ENCODE results near the gene SAFB2. TPM values are rescaled to one million over a fixed set of nuclear protein-coding genes. Genes with fewer than 3 reads are reported as not detected.

The SAFB2 gene
- total RNA-seq, 1 donor = 38.0 TPM

- H3K79me2 ChIP-seq (ENCODE audit: insufficient read depth, low read length) = no peaks in the 10 kb centered on the region
- peaks cover 2% of the 10 kb centered on the region for H3K9me3 ChIP-seq (ENCODE audit: low read depth, low read length)
- H3K4me2 ChIP-seq (ENCODE audit: insufficient read depth, low read length) = no peak overlapping the region
- no peaks in the 10 kb centered on the region for H3K4me1 ChIP-seq (ENCODE audit: insufficient read depth, low read length)
- no peak for DNase-seq (ENCODE audit: insufficient read length, low spot score, missing footprints)
- peaks cover 5% of the 10 kb centered on the region for H3K27me3 ChIP-seq (ENCODE audit: insufficient read depth, low read length)
- H2AFZ ChIP-seq (ENCODE audit: low read length) = no peak overlapping the region
- H4K20me1 ChIP-seq (ENCODE audit: insufficient read depth, low read length) = no peaks in the 10 kb centered on the region
- H3K4me3 ChIP-seq (ENCODE audit: insufficient read depth, low read length) = no peak overlapping the region
- no peak overlapping the region for H3K27ac ChIP-seq (ENCODE audit: low read depth, low read length)
- H3K36me3 ChIP-seq (ENCODE audit: insufficient read depth, low read length) = no peaks in the 10 kb centered on the region
- no peak for TF ChIP-seq CTCF (IDR thresholded peaks at IDR 0.05; ENCODE audit: extremely low read depth, low read depth, low read length)
These were observed 82.4 kb downstream of the SAFB2 start for GRCh38 chr19:5540208-5540607.

DNA sequence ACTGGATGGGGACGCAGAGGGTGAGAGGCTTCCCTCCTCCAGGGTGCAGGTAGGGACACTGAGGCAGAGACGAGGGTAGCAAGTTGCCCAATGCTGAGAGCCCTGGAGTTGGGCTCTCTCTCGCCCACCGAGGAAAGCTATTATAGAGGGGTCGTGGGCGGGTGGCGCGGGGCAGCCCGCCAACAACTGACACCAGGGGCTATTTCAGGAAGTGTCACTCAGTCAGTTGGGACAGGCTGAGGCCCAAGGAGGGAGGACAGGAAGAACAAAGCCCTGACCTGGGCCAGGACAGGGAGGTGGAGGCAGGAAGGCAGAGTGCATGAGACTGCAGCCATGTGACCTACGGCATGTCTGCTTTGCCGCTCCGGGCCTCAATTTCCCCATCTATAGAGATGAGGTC is 84.7 kb downstream of the SAFB2 start:
- Histone ChIP-seq H3K27me3 (ENCODE audit: insufficient read depth, low read length) (peaks cover 4% of the 10 kb centered on the region), H3K9me3 (ENCODE audit: low read depth, low read length) (peaks cover 7% of the 10 kb centered on the region), H3K79me2 (ENCODE audit: insufficient read depth, low read length) (no peaks in the 10 kb centered on the region), H3K36me3 (ENCODE audit: insufficient read depth, low read length) (no peaks in the 10 kb centered on the region), H3K4me2 (ENCODE audit: insufficient read depth, low read length) (no peak overlapping the region), H3K27ac (ENCODE audit: low read depth, low read length) (no peak overlapping the region), H3K4me1 (ENCODE audit: insufficient read depth, low read length) (no peaks in the 10 kb centered on the region), H2AFZ (ENCODE audit: low read length) (no peak overlapping the region), H4K20me1 (ENCODE audit: insufficient read depth, low read length) (no peaks in the 10 kb centered on the region), H3K4me3 (ENCODE audit: insufficient read depth, low read length) (no peak overlapping the region)
- no peak for TF ChIP-seq CTCF (IDR thresholded peaks at IDR 0.05; ENCODE audit: extremely low read depth, low read depth, low read length)
- DNase-seq (ENCODE audit: insufficient read length, low spot score, missing footprints) = peak; percentile 45

Small RNA genes within 50 kb of the gene (small RNA-seq; reads per million reads assigned to genes)
- not detected for gene SNRPEP4

Other genes starting within 250 kb of the SAFB2 start
- not detected in 2 replicates for gene ZNRF4, start 167.4 kb downstream of the SAFB2 start, total RNA-seq
- gene TINCR, start 54.8 kb downstream of the SAFB2 start, total RNA-seq = under 0.01 and 0.36 TPM in 2 replicates
- 33.7 and 42.4 TPM in 2 replicates for gene SAFB, start 307 bp upstream of the SAFB2 start, total RNA-seq
- 21.0 and 25.9 TPM in 2 replicates for gene MICOS13, start 57.7 kb upstream of the SAFB2 start, total RNA-seq
- gene HSD11B1L, start 58.3 kb upstream of the SAFB2 start, total RNA-seq = 12.1 and 14.8 TPM in 2 replicates
- 228 and 257 TPM in 2 replicates for gene RPL36, start 67.5 kb upstream of the SAFB2 start, total RNA-seq
- gene LONP1, start 97.4 kb upstream of the SAFB2 start, total RNA-seq = 130 and 163 TPM in 2 replicates
- gene CATSPERD, start 97.9 kb upstream of the SAFB2 start, total RNA-seq = under 0.01 TPM in 2 replicates
- gene PRR22, start 162.0 kb upstream of the SAFB2 start, total RNA-seq = 0.29 and 0.36 TPM in 2 replicates
- gene DUS3L, start 168.4 kb upstream of the SAFB2 start, total RNA-seq = 21.2 and 30.0 TPM in 2 replicates
- not detected in 2 replicates for gene NRTN, start 182.3 kb upstream of the SAFB2 start, total RNA-seq
- not detected in 2 replicates for gene FUT6, start 216.9 kb upstream of the SAFB2 start, total RNA-seq
- not detected in 2 replicates for gene FUT3, start 228.7 kb upstream of the SAFB2 start, total RNA-seq
- not detected in 2 replicates for gene FUT5, start 247.8 kb upstream of the SAFB2 start, total RNA-seq